Activated CD4-positive, alpha-beta T cell treated with anti-CD3 and anti-CD28 coated beads for 1 hour (primary cell): ENCODE results near the gene PCDHGB1.
"Not testable (repeated sequence)": the region's sequence is repeated elsewhere in the genome, so short reads cannot be mapped to it uniquely, and the experiment has no call there.

Experiments used
- DNase-seq: peaks from one replicate; pipeline ENCODE4 v3.0.0-alpha.2; 2020

The PCDHGB1 gene

DNA sequence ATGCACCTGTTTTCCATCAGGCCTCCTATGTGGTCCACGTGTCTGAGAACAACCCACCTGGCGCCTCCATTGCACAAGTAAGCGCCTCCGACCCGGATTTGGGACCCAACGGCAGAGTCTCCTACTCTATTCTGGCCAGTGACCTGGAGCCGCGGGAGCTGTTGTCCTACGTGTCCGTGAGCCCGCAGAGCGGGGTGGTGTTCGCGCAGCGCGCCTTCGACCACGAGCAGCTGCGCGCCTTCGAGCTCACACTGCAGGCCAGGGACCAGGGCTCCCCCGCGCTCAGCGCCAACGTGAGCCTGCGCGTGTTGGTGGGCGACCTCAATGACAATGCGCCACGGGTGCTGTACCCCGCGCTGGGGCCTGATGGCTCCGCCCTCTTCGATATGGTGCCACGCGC, 1.7 kb downstream of the PCDHGB1 start:
- DNase-seq = no peak

GRCh38 chr5:141354900-141355469, 5.1 kb downstream of the PCDHGB1 start, which contains the start of gene PCDHGA4:
Gene PCDHGA4, plus strand, starts transcription at chr5:141355021. Its CDS starts 87 bp downstream, at chr5:141355108.
- DNase-seq = no peak

- DNase-seq = no peak
Observed at GRCh38 chr5:141355641-141356040, 5.7 kb downstream of the PCDHGB1 start.

- no peak for DNase-seq
Observed at GRCh38 chr5:141356133-141356532, 6.2 kb downstream of the PCDHGB1 start.

DNA sequence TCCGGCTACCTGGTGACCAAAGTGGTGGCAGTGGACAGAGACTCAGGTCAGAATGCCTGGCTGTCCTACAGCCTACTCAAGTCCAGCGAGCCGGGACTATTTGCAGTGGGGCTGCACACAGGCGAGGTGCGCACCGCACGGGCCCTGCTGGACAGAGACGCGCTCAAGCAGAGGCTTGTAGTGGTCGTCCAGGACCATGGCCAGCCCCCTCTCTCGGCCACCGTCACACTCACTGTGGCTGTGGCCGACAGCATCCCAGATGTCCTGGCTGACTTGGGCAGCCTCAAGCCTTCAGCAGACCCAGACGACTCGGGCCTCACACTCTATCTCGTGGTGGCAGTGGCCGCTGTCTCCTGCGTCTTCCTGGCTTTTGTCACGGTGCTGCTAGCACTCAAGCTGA, 7.1 kb downstream of the PCDHGB1 start:
- no peak for DNase-seq

GRCh38 chr5:141359790-141360426, 10.0 kb downstream of the PCDHGB1 start, which contains the start of gene PCDHGB2:
Gene PCDHGB2, plus strand, starts transcription at chr5:141359994. Its CDS starts 142 bp downstream, at chr5:141360136.
- no peak for DNase-seq

- no peak for DNase-seq
Observed at GRCh38 chr5:141360685-141361084, 10.8 kb downstream of the PCDHGB1 start.

DNA sequence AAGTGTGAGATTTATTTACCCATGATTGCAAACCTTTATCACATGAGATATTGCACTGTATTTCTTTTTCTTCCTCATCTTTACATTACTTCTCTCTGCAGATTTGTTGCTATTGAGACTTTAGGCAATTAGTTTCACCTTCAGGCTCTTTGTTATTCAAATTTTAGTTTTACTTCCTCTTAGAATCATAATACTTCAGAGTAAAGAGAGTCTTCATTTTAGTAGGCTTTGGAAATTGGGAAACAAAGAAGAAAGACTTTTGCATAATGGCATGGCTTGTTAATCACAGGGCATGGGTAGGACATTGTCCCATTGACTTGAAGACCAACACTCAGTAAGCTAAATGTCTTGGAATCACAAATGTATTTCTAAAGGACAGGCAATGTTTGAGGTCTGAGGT, 12.8 kb downstream of the PCDHGB1 start:
- no peak for DNase-seq

DNA sequence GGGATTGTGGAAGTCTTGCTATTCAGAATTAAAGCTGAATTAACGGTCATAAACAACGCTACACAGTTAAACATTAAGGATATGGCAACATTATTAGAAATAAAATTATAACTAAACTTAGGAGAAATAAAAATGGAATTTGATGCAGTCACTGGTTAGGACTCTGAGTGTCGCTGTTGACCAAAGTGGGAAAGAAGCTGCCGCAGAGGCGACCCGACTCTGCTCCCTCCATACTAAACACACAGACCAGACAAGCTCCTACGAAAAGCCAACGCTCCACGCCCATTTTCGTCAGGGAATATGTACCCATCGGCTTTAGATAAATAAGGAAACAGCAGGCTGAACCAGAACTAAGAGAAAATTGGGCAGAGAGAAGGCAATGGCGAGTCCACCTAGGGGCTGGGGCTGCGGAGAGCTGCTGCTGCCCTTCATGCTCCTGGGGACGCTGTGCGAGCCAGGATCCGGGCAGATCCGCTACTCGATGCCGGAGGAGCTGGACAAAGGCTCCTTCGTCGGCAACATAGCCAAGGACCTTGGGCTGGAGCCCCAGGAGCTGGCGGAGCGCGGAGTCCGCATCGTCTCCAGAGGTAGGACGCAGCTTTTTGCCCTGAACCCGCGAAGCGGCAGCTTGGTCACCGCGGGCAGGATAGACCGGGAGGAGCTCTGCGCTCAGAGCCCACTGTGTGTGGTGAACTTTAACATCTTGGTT, 14.2 kb downstream of the PCDHGB1 start, which contains the start of gene PCDHGA5:
Gene PCDHGA5 (plus strand): TSS at position 211 of the 709 bp plus-strand sequence. CDS start 169 bp downstream, at position 380.
- DNase-seq = no peak

DNA sequence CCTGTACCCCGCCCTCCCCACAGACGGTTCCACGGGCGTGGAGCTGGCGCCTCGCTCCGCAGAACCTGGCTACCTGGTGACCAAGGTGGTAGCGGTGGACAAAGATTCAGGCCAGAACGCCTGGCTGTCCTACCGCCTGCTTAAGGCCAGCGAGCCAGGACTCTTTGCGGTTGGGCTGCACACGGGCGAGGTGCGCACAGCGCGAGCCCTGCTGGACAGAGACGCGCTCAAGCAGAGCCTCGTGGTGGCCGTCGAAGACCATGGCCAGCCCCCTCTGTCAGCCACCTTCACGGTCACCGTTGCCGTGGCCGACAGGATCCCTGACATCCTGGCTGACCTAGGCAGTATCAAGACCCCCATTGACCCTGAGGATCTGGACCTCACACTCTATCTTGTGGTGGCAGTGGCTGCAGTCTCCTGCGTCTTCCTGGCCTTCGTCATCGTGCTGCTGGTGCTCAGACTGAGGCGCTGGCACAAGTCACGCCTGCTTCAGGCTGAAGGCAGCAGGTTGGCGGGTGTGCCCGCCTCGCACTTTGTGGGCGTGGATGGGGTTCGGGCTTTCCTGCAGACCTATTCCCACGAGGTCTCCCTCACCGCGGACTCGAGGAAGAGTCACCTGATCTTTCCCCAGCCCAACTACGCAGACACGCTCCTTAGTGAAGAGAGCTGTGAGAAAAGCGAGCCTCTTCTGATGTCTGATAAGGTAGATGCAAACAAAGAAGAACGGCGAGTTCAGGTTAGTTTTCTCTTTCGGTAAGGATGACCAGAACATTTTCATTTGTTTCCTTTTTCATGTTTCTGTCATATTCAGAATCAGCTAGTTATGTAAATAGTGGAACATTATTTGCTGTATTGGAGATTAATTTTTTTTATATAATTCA, 16.4 kb downstream of the PCDHGB1 start:
- no peak for DNase-seq

GRCh38 chr5:141369994-141370848, 20.3 kb downstream of the PCDHGB1 start, which contains the start of gene PCDHGB3:
Gene PCDHGB3, plus strand, starts transcription at chr5:141370242. Its CDS starts 153 bp downstream, at chr5:141370395.
- DNase-seq = no peak

DNA sequence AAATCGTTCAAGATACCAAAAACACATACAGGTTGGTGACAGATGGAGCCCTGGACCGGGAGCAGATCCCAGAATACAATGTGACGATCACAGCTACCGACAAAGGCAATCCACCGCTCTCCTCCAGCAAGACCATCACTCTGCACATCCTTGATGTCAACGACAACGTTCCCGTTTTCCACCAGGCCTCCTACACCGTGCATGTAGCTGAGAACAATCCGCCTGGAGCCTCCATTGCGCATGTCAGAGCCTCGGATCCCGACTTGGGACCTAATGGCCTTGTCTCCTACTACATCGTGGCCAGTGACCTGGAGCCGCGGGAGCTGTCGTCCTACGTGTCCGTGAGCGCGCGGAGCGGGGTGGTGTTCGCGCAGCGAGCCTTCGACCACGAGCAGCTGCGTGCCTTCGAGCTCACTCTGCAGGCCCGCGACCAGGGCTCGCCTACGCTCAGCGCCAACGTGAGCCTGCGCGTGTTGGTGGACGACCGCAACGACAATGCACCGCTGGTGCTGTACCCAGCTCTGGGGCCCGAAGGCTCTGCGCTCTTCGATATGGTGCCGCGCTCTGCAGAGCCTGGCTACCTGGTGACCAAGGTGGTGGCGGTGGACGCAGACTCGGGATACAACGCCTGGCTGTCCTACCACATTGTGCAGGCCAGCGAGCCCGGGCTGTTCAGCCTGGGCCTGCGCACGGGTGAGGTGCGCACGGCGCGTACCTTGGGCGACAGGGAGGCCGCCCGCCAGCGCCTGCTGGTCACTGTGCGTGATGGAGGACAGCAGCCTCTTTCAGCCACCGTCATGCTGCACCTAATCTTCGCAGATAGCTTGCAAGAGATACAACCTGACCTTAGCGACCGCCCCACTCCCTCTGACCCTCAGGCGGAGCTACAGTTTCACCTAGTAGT, 21.9 kb downstream of the PCDHGB1 start:
- no peak for DNase-seq

DNA sequence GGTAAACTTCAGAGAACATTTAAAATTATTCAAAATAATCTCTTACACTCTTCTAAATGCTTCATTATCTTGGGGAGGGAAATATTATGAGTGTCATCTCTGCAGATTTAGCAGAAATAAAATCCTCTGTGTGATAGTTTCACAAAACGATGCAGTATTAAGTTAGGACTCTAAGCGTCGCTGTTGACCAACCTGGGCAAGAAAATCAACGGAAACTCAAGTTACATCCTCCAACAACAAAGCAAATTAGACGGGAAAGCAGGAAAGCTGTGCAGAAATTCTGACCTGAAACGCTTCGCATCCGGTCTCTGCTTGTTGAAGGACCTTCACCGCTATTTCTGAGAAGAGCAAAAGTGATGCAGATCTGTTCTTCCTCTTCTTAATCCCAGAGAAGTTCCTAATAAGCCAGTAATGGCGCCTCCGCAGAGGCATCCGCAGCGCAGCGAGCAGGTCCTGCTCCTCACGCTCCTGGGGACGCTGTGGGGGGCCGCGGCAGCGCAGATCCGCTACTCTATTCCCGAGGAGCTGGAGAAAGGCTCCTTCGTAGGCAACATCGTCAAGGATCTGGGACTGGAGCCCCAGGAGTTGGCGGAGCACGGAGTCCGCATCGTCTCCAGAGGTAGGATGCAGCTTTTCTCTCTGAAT, 23.9 kb downstream of the PCDHGB1 start, which contains the start of gene PCDHGA6:
Gene PCDHGA6 (plus strand): TSS at position 219 of the 645 bp plus-strand sequence. CDS start 193 bp downstream, at position 412.
- DNase-seq = no peak

- no peak for DNase-seq
Observed at GRCh38 chr5:141374627-141375026, 24.7 kb downstream of the PCDHGB1 start.

DNA sequence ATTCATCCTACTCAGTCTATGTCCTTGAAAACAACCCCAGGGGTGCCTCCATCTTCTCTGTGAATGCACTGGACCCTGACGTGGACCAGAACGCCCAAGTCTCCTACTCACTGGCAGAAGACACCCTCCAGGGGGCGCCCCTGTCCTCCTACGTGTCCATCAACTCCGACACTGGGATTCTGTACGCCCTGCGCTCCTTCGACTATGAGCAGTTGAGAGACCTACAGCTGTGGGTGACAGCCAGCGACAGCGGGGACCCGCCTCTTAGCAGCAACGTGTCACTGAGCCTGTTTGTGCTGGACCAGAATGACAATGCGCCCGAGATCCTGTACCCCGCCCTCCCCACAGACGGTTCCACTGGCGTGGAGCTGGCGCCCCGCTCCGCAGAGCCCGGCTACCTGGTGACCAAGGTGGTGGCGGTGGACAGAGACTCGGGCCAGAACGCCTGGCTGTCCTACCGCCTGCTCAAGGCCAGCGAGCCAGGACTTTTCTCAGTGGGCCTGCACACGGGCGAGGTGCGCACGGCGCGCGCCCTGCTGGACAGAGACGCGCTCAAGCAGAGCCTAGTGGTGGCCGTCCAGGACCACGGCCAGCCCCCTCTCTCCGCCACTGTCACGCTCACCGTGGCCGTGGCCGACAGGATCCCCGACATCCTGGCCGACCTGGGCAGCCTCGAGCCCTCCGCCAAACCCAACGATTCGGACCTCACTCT, 25.7 kb downstream of the PCDHGB1 start:
- DNase-seq = not testable (repeated sequence)

GRCh38 chr5:141382469-141383294, 32.8 kb downstream of the PCDHGB1 start, which contains the start of gene PCDHGA7:
Gene PCDHGA7, plus strand, starts transcription at chr5:141382742. Its CDS starts 158 bp downstream, at chr5:141382900.
- DNase-seq = no peak

GRCh38 chr5:141383345-141383744, 33.4 kb downstream of the PCDHGB1 start:
- no peak for DNase-seq
